Loucy (cell line): ENCODE data around the gene EIF4G3.

ENCODE experiments used
- H2AFZ ChIP-seq: fragments of 200-600 bp; sonication (generic); 2 replicates; pipeline ENCODE4 v1.6.0; 2016; ENCODE audit warnings: antibody characterized with exemption, mild to moderate bottlenecking, low read length, moderate library complexity
- H3F3A ChIP-seq: fragments of 200-600 bp; 2 replicates; pipeline ENCODE4 v1.6.0; 2016; ENCODE audit warnings: antibody characterized with exemption, low read depth, mild to moderate bottlenecking
- H3K27me3 ChIP-seq: fragments of 200-600 bp; sonication (generic); 2 replicates; pipeline ENCODE4 v1.6.1; 2014; ENCODE audit warnings: low read length, mild to moderate bottlenecking; ENCODE audit not compliant: insufficient read depth, poor library complexity, severe bottlenecking
- H3K36me3 ChIP-seq: fragments of 200-600 bp; sonication (generic); 2 replicates; pipeline ENCODE4 v1.6.1; 2016; ENCODE audit warnings: low read length; ENCODE audit not compliant: insufficient read depth
- H3K4me1 ChIP-seq: fragments of 200-600 bp; sonication (generic); 2 replicates; pipeline ENCODE4 v1.5.1; 2014; ENCODE audit warnings: low read length, mild to moderate bottlenecking; ENCODE audit not compliant: insufficient read depth, poor library complexity, severe bottlenecking
- H3K4me2 ChIP-seq: fragments of 200-600 bp; sonication (generic); 2 replicates; pipeline ENCODE4 v1.6.0; 2014; ENCODE audit warnings: antibody characterized with exemption, low read length, low read depth, mild to moderate bottlenecking; ENCODE audit not compliant: poor library complexity, severe bottlenecking
- H3K4me3 ChIP-seq: fragments of 200-600 bp; sonication (generic); 2 replicates; pipeline ENCODE4 v1.5.1; 2014; ENCODE audit warnings: low read length, mild to moderate bottlenecking, mixed read lengths; ENCODE audit not compliant: poor library complexity, severe bottlenecking
- H3K79me2 ChIP-seq: fragments of 200-600 bp; sonication (generic); 2 replicates; pipeline ENCODE4 v1.6.1; 2014; ENCODE audit warnings: low read length; ENCODE audit not compliant: insufficient read depth
- H3K9ac ChIP-seq: fragments of 200-600 bp; sonication (generic); 2 replicates; pipeline ENCODE4 v1.6.0; 2014; ENCODE audit warnings: mild to moderate bottlenecking, low read depth, low read length, moderate library complexity; ENCODE audit not compliant: poor library complexity, severe bottlenecking
- H3K9me2 ChIP-seq: fragments of 200-600 bp; sonication (generic); replicated peaks from 2 replicates; pipeline ENCODE4 v1.6.1; 2016; ENCODE audit warnings: low read depth, low read length, mixed read lengths
- H3K9me3 ChIP-seq: fragments of 200-600 bp; sonication (generic); 2 replicates; pipeline ENCODE4 v1.6.1; 2014; ENCODE audit warnings: mild to moderate bottlenecking, antibody characterized with exemption, low read length, low read depth; ENCODE audit not compliant: insufficient read depth
- H4K20me1 ChIP-seq: fragments of 200-600 bp; sonication (generic); 2 replicates; pipeline ENCODE4 v1.6.0; 2014; ENCODE audit warnings: antibody characterized with exemption, low read length, mild to moderate bottlenecking; ENCODE audit not compliant: insufficient read depth, poor library complexity, severe bottlenecking
- CTCF ChIP-seq: fragments of 200-600 bp; sonication (generic); conservative IDR thresholded peaks from 2 replicates; pipeline ENCODE4 v1.5.1; 2014; ENCODE audit warnings: mild to moderate bottlenecking, antibody characterized with exemption, low read length
- EZH2phosphoT487 ChIP-seq: fragments of 200-600 bp; IDR thresholded peaks from 2 replicates; pipeline ENCODE4 v1.6.1; 2018; ENCODE audit warnings: antibody characterized with exemption, mild to moderate bottlenecking, moderate library complexity, borderline replicate concordance

Gene EIF4G3

GRCh38 chr1:21176586-21177555, at the start of gene EIF4G3:
Gene EIF4G3 (minus strand): TSS chr1:21176897. CDS start chr1:21002742, 174,155 bp downstream.
- peaks cover 40% of the 10 kb centered on the region for H3K79me2 ChIP-seq
- H3K4me1 ChIP-seq, result peaks cover 23% of the 10 kb centered on the region
- no peaks in the 10 kb centered on the region for H3F3A ChIP-seq
- peaks cover 4% of the 10 kb centered on the region for H3K27me3 ChIP-seq
- peak within 1 kb of the TSS; percentile 75 for H3K4me2 ChIP-seq
- peak within 1 kb of the TSS; percentile 74 for H3K9ac ChIP-seq
- no peaks in the 10 kb centered on the region for H3K36me3 ChIP-seq
- no peaks in the 10 kb centered on the region for H3K9me3 ChIP-seq
- TF ChIP-seq EZH2phosphoT487 (no peak), CTCF (no peak)
- H3K9me2 ChIP-seq, result no peaks in the 10 kb centered on the region
- peaks cover 33% of the 10 kb centered on the region for H4K20me1 ChIP-seq
- H2AFZ ChIP-seq, result peak within 1 kb of the TSS; percentile 95
- peak within 1 kb of the TSS; percentile 91 for H3K4me3 ChIP-seq

GRCh38 chr1:21225065-21225464, 48.4 kb upstream of the EIF4G3 start:
- no peaks in the 10 kb centered on the region for H4K20me1 ChIP-seq
- H3K9ac ChIP-seq, result no peak overlapping the region
- H3K79me2 ChIP-seq, result no peaks in the 10 kb centered on the region
- no peaks in the 10 kb centered on the region for H3K9me3 ChIP-seq
- H3K4me1 ChIP-seq, result no peaks in the 10 kb centered on the region
- H3K27me3 ChIP-seq, result no peaks in the 10 kb centered on the region
- H3K9me2 ChIP-seq, result no peaks in the 10 kb centered on the region
- TF ChIP-seq EZH2phosphoT487 (no peak), CTCF (no peak)
- H2AFZ ChIP-seq, result no peak overlapping the region
- no peaks in the 10 kb centered on the region; the same call in 1 of the 2 replicates for H3K36me3 ChIP-seq
- H3F3A ChIP-seq, result no peaks in the 10 kb centered on the region
- H3K4me2 ChIP-seq, result no peak overlapping the region
- H3K4me3 ChIP-seq, result no peak overlapping the region

- Histone ChIP-seq H3K9ac (no peak overlapping the region), H3K9me3 (no peaks in the 10 kb centered on the region), H3K4me3 (no peak overlapping the region), H3K79me2 (no peaks in the 10 kb centered on the region), H3K4me1 (no peaks in the 10 kb centered on the region), H2AFZ (no peak overlapping the region), H3K36me3 (no peaks in the 10 kb centered on the region; the same call in 1 of the 2 replicates), H3K27me3 (no peaks in the 10 kb centered on the region), H3K9me2 (no peaks in the 10 kb centered on the region), H3K4me2 (no peak overlapping the region), H3F3A (no peaks in the 10 kb centered on the region), H4K20me1 (no peaks in the 10 kb centered on the region)
- no peak for TF ChIP-seq CTCF
- no peak for TF ChIP-seq EZH2phosphoT487
Measured at GRCh38 chr1:21220815-21221214, 44.1 kb upstream of the EIF4G3 start.
